RPMI7951 (cell line): ENCODE results near the gene HOXA13. TPM values are rescaled to one million over a fixed set of nuclear protein-coding genes. Genes with fewer than 3 reads are reported as not detected.

ENCODE experiments used
- DNase-seq: peaks from one replicate; pipeline ENCODE4 v3.0.0-alpha.2; 2012; ENCODE audit warnings: low read depth
- total RNA-seq: library from RNA; depleted of rRNA; stranded (reverse); fragments of >200 nt; shearing (Covaris generic); gene quantifications from 2 replicates; pipeline ENCODE4 v1.2.3, GENCODE V29; 2014; rRNA removed

Gene HOXA13
- 1.7 and 2.3 TPM in 2 replicates for total RNA-seq

DNA sequence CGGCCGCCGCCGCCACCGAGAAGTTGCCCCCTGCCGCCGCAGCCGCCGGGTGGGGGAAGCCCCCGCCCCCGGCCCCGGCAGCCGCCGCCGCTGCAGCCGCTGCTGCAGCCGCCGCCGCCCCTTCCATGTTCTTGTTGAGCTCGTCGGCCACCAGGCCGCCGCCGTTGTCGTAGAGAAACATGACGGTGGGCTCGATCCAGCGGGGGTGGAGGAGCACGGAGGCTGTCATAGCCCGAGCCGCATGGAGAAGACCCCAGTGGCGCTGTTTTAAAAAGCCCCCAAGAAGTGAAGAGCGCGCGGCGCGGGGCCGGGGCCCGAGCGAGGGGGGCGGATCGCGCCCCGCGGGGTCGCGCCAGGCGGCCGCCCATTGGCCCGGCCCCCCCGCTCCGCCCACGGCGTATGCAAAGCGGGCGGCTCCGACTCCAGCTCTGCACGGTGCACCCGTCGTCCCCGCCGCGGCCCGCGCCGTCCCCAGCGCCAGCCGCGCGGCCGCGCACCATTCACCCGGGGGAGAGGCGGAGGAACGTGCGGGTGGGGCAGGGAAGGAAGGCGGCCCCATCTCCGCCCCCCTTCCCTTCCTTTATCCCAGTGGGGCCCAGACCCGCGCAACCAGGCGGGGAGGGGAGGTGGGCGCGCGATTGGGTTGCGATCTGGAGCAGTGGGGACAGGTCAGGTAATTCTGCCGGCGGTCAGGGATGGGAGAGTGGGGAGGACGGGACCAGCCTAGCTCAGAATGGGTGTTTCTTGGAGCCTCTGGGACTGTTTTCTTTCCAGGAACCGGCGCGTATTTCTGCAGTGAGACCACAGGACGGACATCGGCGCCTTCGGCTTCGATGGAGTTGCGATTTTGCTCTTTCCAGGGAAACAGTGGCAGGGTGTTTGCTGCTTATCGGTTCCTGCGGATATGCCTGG, at the start of gene HOXA13:
HOXA13 (minus strand) TSS at position 243 of the 912 bp plus-strand sequence; CDS start at position 229, 14 bp downstream.
- DNase-seq: peak; percentile 84

GRCh38 chr7:27248911-27249723, 49.2 kb upstream of the HOXA13 start:
- peak; percentile 95 for DNase-seq

DNA sequence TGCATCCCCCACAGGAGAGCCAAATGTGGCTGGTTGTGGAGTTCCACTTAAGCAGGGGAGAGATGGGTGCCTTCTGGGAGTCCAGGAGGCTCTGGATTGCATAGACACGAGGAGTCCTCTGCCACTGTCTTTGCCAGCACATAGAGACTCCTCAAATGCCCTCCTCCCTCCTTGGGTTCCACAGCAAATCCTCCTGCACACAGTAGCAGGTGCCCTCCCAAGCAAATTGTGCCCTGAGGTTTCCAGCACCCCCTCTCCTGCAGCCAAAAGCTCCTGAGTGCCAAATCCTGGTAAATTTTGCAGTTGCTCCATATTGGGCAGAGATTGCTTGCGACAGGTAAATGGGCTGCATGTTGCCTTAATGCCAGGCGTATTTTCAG, 48.5 kb upstream of the HOXA13 start:
- no peak for DNase-seq

- no peak for DNase-seq
Observed at GRCh38 chr7:27247452-27248426, 47.8 kb upstream of the HOXA13 start.

DNA sequence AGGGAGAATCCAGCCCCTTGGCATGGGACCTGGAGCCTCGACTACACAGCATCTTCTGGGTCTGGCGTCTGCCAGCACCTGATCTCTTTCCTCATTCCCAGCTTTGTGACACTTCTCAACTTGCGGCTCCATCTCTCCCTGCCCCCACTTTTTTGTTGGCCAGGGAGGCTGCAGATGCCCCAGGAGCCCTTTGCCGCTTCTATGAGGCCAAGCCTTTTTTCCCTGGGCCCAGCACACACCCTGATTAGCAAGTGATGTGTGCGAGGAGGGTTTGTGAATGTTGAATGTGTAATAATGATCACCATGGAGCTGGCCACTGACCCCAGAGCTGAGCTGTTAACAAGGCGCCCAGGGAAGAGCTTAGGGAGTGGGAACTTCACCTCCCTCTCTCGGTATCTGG, 47.1 kb upstream of the HOXA13 start:
- DNase-seq: no peak

- DNase-seq: peak; percentile 14
Observed at GRCh38 chr7:27245798-27246691, 46.2 kb upstream of the HOXA13 start.

GRCh38 chr7:27245124-27245797, 45.4 kb upstream of the HOXA13 start:
- no peak for DNase-seq

GRCh38 chr7:27244488-27245123, 44.7 kb upstream of the HOXA13 start:
- no peak for DNase-seq

DNA sequence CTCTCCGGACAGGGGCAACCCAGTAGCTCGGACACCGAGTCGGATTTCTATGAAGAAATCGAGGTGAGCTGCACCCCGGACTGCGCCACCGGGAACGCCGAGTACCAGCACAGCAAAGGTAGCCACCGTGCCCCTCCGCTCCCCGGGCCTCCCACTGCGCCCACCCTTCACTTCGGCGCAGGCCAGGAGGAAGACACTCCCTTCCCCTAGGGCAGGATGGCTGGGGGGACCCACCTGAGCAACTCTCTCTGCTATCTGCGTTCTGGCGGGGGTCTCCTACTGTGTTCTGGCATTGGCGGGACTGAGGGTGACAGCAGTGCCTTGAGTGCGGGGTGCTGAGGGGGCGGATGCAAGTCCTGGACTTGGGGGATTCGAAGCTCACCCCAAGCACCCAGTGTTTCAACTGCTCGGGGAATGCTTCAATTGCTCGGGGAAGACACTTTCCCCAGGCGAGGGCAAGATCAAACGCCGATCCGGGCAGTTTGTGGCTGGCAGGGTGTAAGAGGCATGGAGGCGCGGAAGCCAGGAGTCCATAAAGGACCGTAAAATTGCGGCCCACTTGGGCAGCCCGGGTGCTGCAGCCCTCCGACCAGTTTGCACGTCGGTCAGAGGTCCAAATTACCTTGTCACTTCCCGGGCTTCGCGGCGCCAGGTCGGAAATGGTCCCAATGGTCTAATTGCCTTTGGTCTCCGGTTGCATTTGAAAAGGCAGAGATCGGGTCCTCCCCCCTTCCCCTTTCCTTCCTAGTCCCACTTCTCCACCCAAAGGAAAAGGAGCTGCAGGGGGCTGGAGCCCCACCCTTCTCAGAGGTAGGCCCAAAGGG, 43.7 kb upstream of the HOXA13 start:
- no peak for DNase-seq

GRCh38 chr7:27242555-27243339, 42.9 kb upstream of the HOXA13 start, which contains the start of gene EVX1:
Gene EVX1 (plus strand): TSS chr7:27242802. CDS start chr7:27243031, 229 bp downstream.
- DNase-seq: peak; percentile 12

DNA sequence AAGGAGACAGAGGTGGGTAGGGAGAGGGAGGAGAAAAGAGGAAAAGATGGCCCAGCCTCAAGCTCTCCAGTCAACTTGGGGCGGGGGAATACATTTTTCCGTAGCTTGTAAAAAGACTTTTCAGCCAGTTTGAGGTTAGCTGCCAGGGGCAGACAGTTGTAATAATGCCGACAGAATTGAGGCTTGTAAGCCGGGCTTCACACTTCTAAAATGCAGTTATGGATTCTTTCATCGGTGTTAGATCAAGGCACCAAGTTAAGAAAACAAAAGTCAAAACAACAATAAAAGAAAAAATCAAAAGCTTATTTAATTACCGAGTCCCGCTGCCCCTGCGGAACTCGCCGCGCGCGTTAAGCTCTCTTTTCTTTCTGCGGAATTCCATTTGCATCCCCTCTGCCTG, 42.3 kb upstream of the HOXA13 start:
- no peak for DNase-seq

GRCh38 chr7:27241189-27242056, 41.5 kb upstream of the HOXA13 start:
- no peak for DNase-seq

- no peak for DNase-seq
Observed at GRCh38 chr7:27240015-27240731, 40.3 kb upstream of the HOXA13 start.

DNA sequence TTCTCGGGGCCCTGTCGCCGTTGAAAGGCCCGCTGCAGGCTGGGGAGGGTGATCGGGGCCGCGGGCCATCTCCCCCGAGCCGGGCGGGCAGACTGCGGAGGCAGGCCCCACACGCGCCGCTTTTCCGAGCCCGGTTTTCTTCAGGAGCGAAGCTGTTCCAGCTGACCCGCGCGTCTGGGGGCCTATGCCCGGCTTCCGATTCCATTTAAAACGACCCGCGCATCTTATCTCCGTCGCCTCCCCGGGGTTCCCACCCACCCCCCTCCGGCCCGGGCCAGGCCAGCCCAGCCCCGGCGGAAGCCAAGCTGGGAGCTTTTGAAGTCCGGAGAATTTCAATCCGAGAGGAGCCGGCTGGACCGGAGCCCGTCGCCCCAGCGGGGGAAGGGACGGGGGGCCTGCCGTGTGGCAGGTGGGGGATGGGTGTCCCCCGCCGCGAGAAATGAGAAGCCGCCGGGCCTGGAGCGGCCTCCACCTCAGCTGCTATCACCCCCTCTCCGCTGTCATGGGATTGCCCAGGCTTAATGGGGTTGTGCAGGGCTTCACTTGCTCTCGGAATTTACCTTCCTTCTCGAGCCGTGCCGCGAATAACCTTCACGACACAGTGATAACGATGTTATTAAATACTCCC, 39.6 kb upstream of the HOXA13 start:
- DNase-seq: no peak

DNA sequence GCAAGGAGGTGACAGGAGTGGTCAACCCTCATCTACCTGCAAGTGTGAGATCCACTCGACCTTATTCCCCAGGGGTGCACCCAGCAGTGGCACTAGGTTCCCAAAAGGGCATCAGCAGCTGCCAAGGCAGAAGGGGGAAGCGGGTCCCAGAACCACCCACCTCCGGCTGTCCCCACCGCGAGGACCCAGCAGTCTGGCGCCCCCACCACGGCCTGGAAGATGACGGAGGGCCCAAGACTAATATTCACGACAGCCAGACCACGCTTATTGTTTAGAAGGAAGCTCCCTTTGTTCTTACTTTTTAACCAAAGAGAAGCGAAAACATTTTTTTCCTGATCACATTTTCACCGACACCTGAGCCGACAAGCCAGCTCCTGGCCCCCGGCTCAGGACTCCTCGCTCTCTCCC, 39.1 kb upstream of the HOXA13 start:
- no peak for DNase-seq
